Prostate gland (tissue), 2 donors: ENCODE results near the gene OR1J4. TPM values are rescaled to one million over a fixed set of nuclear protein-coding genes. Genes with fewer than 3 reads are reported as not detected.

Source experiments
- DNase-seq: peaks from one replicate; pipeline ENCODE4 v3.0.0-alpha.2; 2019; ENCODE audit warnings: low spot score
- H3K27ac ChIP-seq, 2 donors: fragments of 200-600 bp; sonication (generic); 2 replicates each; pipeline ENCODE4 v1.5.1; 2017 to 2019
- H3K27me3 ChIP-seq: fragments of 200-600 bp; sonication (generic); replicated peaks from 2 replicates; pipeline ENCODE4 v1.5.1; 2019; ENCODE audit not compliant: insufficient read depth
- H3K36me3 ChIP-seq, 2 donors: fragments of 200-600 bp; sonication (generic); 1 replicate in 1 of 2; 2 replicates in 1 of 2; pipeline versions ENCODE4 v1.5.1 to v1.8.1; 2017 to 2019
- H3K4me1 ChIP-seq: fragments of 200-600 bp; sonication (generic); replicated peaks from 2 replicates; pipeline ENCODE4 v1.5.1; 2019
- H3K4me3 ChIP-seq, 2 donors: fragments of 200-600 bp; sonication (generic); 2 replicates each; pipeline ENCODE4 v1.5.1; 2017 to 2019
- H3K9me3 ChIP-seq: fragments of 200-600 bp; sonication (generic); 2 replicates; pipeline ENCODE4 v1.5.1; 2017
- POLR2A ChIP-seq: fragments of 450-650 bp; IDR thresholded peaks from one replicate; pipeline ENCODE4 v1.6.1; 2016; ENCODE audit warnings: antibody characterized with exemption, mild to moderate bottlenecking
- POLR2AphosphoS5 ChIP-seq: sonication (generic); formaldehyde crosslinking; IDR thresholded peaks from one replicate; pipeline ENCODE4 v1.6.1; 2017; ENCODE audit warnings: antibody characterized with exemption
- WGBS: methylation state at CpG from one replicate; pipeline ENCODE4 v1.1.5; 2018; 5-methylcytosine and 5-hydroxymethylcytosine counted together
- intact Hi-C: fragments of 100-400 bp; cut with DNase I; formaldehyde crosslinking; loops from one replicate; pipeline ENCODE4 v1.14.2; 2022
- total RNA-seq, 2 donors: library from RNA; depleted of rRNA; stranded (reverse); fragments of >200 nt; gene quantifications; one replicate each; pipeline ENCODE4 v1.1.0, GENCODE V29; 2016
- TF ChIP-seq, protein P1 (sequence below), 4 experiments: fragments of 200-600 bp in 2 of 4; fragments of 450-650 bp in 2 of 4; sonication (generic) in 2 of 4; IDR thresholded peaks; 1 replicate in 3 of 4; 2 replicates in 1 of 4; pipeline ENCODE4 v1.5.1; 2016 to 2019; ENCODE audit warnings: antibody characterized with exemption in 4 of 4, mild to moderate bottlenecking in 2 of 4, moderate library complexity in 2 of 4

OR1J4 gene
- total RNA-seq, 2 donors from 2014 or later: 0.23 to 0.91 TPM

DNA sequence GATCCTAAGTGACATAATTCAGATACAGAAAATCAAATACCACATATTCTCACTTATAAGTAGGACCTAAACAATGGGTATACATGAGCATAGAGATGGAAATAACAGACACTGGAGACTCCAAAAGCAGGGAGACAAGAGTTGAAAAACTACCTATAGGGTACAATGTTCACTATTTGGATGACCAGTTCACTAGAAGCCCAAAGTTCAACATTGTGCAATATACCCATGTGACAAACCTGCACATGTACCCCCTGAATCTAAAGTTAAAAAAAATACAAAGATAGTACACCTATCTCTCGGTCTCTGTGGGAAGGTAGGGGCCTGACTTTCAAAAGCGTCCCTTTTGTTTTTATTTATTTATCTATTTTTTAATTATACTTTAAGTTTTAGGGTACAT lies 19.8 kb downstream of the OR1J4 start:
- Histone ChIP-seq H3K27ac (no peak overlapping the region), H3K27me3 (no peaks in the 10 kb centered on the region), H3K36me3 (peaks cover 0 to 2% of the 10 kb centered on the region in 2 donors), H3K4me1 (no peaks in the 10 kb centered on the region), H3K4me3 (no peak overlapping the region), H3K9me3 (no peaks in the 10 kb centered on the region)
- WGBS: 66% methylated on average over 2 of the region's 2 CpGs
- intact Hi-C loops: no loop called here
- no peak for TF ChIP-seq POLR2AphosphoS5
- TF ChIP-seq POLR2A: no peak
- TF ChIP-seq, protein P1, sequence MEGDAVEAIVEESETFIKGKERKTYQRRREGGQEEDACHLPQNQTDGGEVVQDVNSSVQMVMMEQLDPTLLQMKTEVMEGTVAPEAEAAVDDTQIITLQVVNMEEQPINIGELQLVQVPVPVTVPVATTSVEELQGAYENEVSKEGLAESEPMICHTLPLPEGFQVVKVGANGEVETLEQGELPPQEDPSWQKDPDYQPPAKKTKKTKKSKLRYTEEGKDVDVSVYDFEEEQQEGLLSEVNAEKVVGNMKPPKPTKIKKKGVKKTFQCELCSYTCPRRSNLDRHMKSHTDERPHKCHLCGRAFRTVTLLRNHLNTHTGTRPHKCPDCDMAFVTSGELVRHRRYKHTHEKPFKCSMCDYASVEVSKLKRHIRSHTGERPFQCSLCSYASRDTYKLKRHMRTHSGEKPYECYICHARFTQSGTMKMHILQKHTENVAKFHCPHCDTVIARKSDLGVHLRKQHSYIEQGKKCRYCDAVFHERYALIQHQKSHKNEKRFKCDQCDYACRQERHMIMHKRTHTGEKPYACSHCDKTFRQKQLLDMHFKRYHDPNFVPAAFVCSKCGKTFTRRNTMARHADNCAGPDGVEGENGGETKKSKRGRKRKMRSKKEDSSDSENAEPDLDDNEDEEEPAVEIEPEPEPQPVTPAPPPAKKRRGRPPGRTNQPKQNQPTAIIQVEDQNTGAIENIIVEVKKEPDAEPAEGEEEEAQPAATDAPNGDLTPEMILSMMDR (IDR thresholded peaks at IDR 0.05): no peak
- no peak for DNase-seq

DNA sequence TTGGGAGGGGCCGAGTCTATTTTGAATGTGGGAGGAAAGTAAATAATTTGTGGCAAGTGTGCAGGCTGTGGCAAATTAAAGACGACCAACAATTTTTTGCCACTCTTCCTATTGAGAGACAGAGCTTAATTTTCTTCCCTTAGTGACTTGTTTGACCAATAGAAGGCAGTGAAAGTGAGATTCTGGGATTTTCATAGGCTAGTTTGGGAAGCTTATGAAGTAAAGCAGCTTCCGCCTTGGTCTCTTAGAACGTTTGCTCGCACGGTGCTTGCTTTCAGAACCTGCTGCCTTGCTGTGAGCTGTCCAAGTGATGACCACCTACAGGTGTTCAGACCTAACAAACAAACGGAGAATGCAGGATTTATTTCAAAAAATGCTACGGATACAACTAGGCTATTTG lies 27.3 kb downstream of the OR1J4 start:
- Histone ChIP-seq H3K27me3 (no peaks in the 10 kb centered on the region), H3K4me3 (no peak overlapping the region), H3K36me3 (no peaks in the 10 kb centered on the region), H3K9me3 (no peaks in the 10 kb centered on the region), H3K27ac (no peak overlapping the region), H3K4me1 (no peaks in the 10 kb centered on the region)
- DNase-seq: no peak
- WGBS: 52% methylated on average over 8 of the region's 8 CpGs
- TF ChIP-seq POLR2AphosphoS5 (no peak), POLR2A (no peak)
- TF ChIP-seq, protein P1 (IDR thresholded peaks at IDR 0.05): no peak
- intact Hi-C loops: no loop called here

DNA sequence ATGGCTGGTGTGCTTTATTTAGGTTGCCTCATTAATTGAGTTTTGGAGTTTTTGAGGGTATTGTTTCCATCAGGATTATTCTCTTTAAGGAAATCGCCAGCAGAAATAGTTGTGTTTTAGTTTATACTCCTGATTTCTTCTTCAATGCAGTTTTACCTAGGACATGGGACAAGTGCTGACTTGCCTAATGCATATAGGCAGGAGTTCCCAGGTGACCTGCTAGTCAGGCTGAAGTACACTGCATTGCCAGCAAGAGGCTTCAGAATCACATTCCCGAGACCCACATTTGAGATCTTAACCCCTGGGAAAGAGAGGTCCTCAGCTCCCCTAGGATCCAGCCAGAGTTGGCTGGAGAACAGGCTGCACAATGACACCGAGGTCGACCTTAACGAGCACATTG lies 32.4 kb downstream of the OR1J4 start:
- TF ChIP-seq POLR2AphosphoS5 (no peak), POLR2A (no peak)
- TF ChIP-seq, protein P1 (IDR thresholded peaks at IDR 0.05): no peak
- Histone ChIP-seq H3K4me1 (no peaks in the 10 kb centered on the region), H3K27ac (no peak overlapping the region), H3K27me3 (no peaks in the 10 kb centered on the region), H3K36me3 (no peaks in the 10 kb centered on the region), H3K9me3 (no peaks in the 10 kb centered on the region), H3K4me3 (no peak overlapping the region)
- WGBS: 53% methylated on average over 5 of the region's 5 CpGs
- intact Hi-C loops: no loop called here
- no peak for DNase-seq

DNA sequence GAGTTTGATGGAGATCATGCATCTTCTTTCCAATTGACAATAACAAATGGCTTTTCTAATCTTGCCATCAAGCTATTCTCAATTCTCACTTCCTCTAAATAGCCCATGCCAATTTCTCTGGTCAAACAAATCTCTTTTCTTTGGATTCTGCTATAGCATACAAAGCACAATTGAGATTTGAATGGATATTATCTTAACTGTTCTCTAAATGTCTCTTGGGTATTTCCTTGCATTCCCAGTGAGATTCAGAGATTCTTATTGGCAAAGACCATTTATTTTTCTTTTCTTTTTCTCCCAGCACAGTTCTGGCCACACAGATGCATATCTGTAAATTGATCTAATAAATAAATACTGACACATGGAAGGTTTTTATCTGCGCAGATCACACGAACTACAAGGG lies 33.9 kb downstream of the OR1J4 start, which contains the start of gene OR1N2:
TSS of gene OR1N2 (plus strand) at position 301 of the 400 bp plus-strand sequence. CDS start 100 bp downstream, outside the sequence.
- Histone ChIP-seq H3K4me1 (no peaks in the 10 kb centered on the region), H3K27me3 (no peaks in the 10 kb centered on the region), H3K36me3 (no peaks in the 10 kb centered on the region), H3K4me3 (no peak within 1 kb of the TSS), H3K27ac (no peak within 1 kb of the TSS), H3K9me3 (no peaks in the 10 kb centered on the region)
- no peak for DNase-seq
- intact Hi-C loops: no loop called here
- no peak for TF ChIP-seq POLR2A
- no peak for TF ChIP-seq POLR2AphosphoS5
- TF ChIP-seq, protein P1 (IDR thresholded peaks at IDR 0.05): no peak
- 35% methylated on average over 2 of the region's 2 CpGs for WGBS

DNA sequence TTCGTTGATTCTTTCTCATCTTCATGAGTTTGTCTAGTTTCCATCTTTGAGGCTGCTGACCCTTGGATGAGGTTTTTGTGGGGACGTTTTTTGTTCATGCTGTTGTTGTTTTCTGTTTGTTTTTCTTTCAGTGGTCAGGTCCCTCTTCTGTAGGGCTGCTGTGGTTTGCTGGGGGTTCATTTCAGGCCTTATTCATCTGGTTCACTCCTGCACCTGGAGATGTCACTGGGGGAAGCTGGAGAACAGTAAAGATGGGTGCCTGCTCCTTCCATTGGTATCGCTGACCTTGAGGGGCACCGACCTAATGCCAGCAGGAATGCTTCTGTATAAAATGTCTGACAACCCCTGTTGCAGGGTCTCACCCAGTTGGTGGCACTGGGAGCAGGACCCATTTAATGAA lies 42.5 kb downstream of the OR1J4 start:
- Histone ChIP-seq H3K27ac (no peak overlapping the region), H3K9me3 (no peaks in the 10 kb centered on the region), H3K4me1 (no peaks in the 10 kb centered on the region), H3K27me3 (no peaks in the 10 kb centered on the region), H3K36me3 (no peaks in the 10 kb centered on the region), H3K4me3 (no peak overlapping the region)
- 82% methylated on average over 4 of the region's 4 CpGs for WGBS
- DNase-seq: no peak
- intact Hi-C loops: no loop called here
- TF ChIP-seq POLR2AphosphoS5 (no peak), POLR2A (no peak)
- TF ChIP-seq, protein P1 (IDR thresholded peaks at IDR 0.05): no peak
